Measurements from ENCODE around the gene GVQW3. TPM values are rescaled to one million over a fixed set of nuclear protein-coding genes. Genes with fewer than 3 reads are reported as not detected.
A peak's percentile ranks its signal among the peaks of the same experiment; 100 is the strongest.

The GVQW3 gene
- polyA plus RNA-seq, 1 donor (not counting 4 experiments of a cell fraction or from before 2014, with no cell fraction given): 0.80 TPM

DNA sequence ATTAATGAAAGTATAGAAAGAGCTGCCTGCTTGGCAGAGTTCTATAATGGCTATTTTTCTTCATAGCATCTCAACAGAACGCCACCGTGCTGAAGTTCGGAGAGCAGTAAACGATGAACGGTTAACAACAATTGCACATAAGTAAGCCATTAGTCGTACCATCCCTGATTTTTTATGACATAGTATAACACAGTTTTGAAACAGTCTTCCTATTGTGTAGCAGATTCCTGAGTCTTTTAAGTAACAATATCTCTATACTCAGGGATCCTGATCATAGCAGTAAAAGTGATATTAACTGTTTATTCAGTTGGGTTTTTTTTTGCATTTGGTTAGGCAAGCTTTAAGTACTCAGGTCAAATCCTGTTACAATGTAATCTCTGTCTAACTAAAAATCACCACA lies 72.1 kb downstream of the GVQW3 start:
- no peak for FAIRE-seq
- H3K79me2 ChIP-seq (ENCODE audit: control insufficient read depth, insufficient read depth, low read length): peaks cover 2% of the 10 kb centered on the region
- no peaks in the 10 kb centered on the region for H3K9me1 ChIP-seq (ENCODE audit: control insufficient read depth, extremely low read depth, insufficient read depth, low read length)
- dilution Hi-C loops (cut with MboI; ENCODE audit: extremely low pct_ligation_motif_present, low sequenced_read_pairs): no loop called here
- H3K27me3 ChIP-seq (ENCODE audit: control insufficient read depth, extremely low read depth, insufficient read depth, low read length): no peaks in the 10 kb centered on the region
- no peak overlapping the region for H3K9ac ChIP-seq (ENCODE audit: control insufficient read depth, extremely low read depth, insufficient read depth, low read length)
- peaks cover 0 to 1% of the 10 kb centered on the region in 2 experiments for H3K36me3 ChIP-seq (ENCODE audit: control insufficient read depth in 2 of 2, extremely low read depth in 1 of 2, insufficient read depth in 2 of 2, low read length in 2 of 2)
- no peak for DNase-seq (ENCODE audit: low read depth, low spot score)
- no peaks in the 10 kb centered on the region for H4K20me1 ChIP-seq (ENCODE audit: control insufficient read depth, extremely low read depth, insufficient read depth, low read length)
- H2AFZ ChIP-seq (ENCODE audit: control insufficient read depth, low read length): no peak overlapping the region
- H3K4me2 ChIP-seq (ENCODE audit: control insufficient read depth, extremely low read depth, insufficient read depth, low read depth, low read length): no peak overlapping the region
- H3K9me3 ChIP-seq (ENCODE audit: control insufficient read depth, low read depth, low read length): no peaks in the 10 kb centered on the region
- no peaks in the 10 kb centered on the region for H3K4me1 ChIP-seq (ENCODE audit: control insufficient read depth, extremely low read depth, insufficient read depth, low read length)
- H3K4me3 ChIP-seq (ENCODE audit: control insufficient read depth in 2 of 3, extremely low read depth in 1 of 3, insufficient read depth in 2 of 3, low read depth in 1 of 3, low read length in 3 of 3): no peak overlapping the region
- H3K27ac ChIP-seq (ENCODE audit: control insufficient read depth, insufficient read depth, low read length): no peak overlapping the region
- TF ChIP-seq, protein P1, sequence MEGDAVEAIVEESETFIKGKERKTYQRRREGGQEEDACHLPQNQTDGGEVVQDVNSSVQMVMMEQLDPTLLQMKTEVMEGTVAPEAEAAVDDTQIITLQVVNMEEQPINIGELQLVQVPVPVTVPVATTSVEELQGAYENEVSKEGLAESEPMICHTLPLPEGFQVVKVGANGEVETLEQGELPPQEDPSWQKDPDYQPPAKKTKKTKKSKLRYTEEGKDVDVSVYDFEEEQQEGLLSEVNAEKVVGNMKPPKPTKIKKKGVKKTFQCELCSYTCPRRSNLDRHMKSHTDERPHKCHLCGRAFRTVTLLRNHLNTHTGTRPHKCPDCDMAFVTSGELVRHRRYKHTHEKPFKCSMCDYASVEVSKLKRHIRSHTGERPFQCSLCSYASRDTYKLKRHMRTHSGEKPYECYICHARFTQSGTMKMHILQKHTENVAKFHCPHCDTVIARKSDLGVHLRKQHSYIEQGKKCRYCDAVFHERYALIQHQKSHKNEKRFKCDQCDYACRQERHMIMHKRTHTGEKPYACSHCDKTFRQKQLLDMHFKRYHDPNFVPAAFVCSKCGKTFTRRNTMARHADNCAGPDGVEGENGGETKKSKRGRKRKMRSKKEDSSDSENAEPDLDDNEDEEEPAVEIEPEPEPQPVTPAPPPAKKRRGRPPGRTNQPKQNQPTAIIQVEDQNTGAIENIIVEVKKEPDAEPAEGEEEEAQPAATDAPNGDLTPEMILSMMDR (optimal IDR thresholded peaks at IDR 0.05 in 1 of 3, IDR thresholded peaks at IDR 0.05 in 1 of 3, conservative IDR thresholded peaks at IDR 0.05 in 1 of 3; ENCODE audit: extremely low read depth in 1 of 3, insufficient read depth in 2 of 3, low read length in 3 of 3): no peak
- TF ChIP-seq EZH2 (IDR thresholded peaks at IDR 0.05; ENCODE audit: low read length): no peak

DNA sequence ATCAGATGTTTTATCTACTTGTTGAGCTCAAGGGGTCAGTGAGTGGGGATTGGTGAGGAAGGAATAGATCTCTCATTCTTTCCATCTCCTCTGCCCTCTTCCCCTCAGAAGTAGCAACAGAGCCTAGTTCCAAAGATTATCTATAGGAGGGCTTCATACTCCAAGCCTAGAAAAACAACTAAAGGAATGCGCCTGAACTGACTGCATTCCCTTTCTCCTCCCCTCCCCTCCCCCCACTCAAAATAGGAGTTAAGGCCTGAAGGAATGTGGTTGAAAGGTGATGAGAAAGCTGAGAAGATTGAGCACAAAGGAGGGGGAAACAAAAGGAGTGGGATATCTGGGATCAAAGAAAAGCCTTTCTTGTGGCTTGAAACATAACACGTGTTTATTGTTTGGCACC lies 74.2 kb downstream of the GVQW3 start:
- Histone ChIP-seq H3K27ac (ENCODE audit: control insufficient read depth, insufficient read depth, low read length) (no peak overlapping the region), H2AFZ (ENCODE audit: control insufficient read depth, low read length) (no peak overlapping the region), H3K36me3 (ENCODE audit: control insufficient read depth in 2 of 2, extremely low read depth in 1 of 2, insufficient read depth in 2 of 2, low read length in 2 of 2) (peaks cover 5% of the 10 kb centered on the region in 2 experiments), H3K4me1 (ENCODE audit: control insufficient read depth, extremely low read depth, insufficient read depth, low read length) (no peaks in the 10 kb centered on the region), H4K20me1 (ENCODE audit: control insufficient read depth, extremely low read depth, insufficient read depth, low read length) (no peaks in the 10 kb centered on the region), H3K9me3 (ENCODE audit: control insufficient read depth, low read depth, low read length) (no peaks in the 10 kb centered on the region), H3K9me1 (ENCODE audit: control insufficient read depth, extremely low read depth, insufficient read depth, low read length) (no peaks in the 10 kb centered on the region), H3K79me2 (ENCODE audit: control insufficient read depth, insufficient read depth, low read length) (no peaks in the 10 kb centered on the region), H3K4me2 (ENCODE audit: control insufficient read depth, extremely low read depth, insufficient read depth, low read depth, low read length) (no peak overlapping the region), H3K27me3 (ENCODE audit: control insufficient read depth, extremely low read depth, insufficient read depth, low read length) (no peaks in the 10 kb centered on the region), H3K9ac (ENCODE audit: control insufficient read depth, extremely low read depth, insufficient read depth, low read length) (no peak overlapping the region), H3K4me3 (ENCODE audit: control insufficient read depth in 2 of 3, extremely low read depth in 1 of 3, insufficient read depth in 2 of 3, low read depth in 1 of 3, low read length in 3 of 3) (no peak overlapping the region)
- dilution Hi-C loops (cut with MboI; ENCODE audit: extremely low pct_ligation_motif_present, low sequenced_read_pairs): no loop called here
- FAIRE-seq (peak; percentile 36), DNase-seq (ENCODE audit: low read depth, low spot score) (no peak)
- no peak for TF ChIP-seq EZH2 (IDR thresholded peaks at IDR 0.05; ENCODE audit: low read length)
- TF ChIP-seq, protein P1 (optimal IDR thresholded peaks at IDR 0.05 in 1 of 3, IDR thresholded peaks at IDR 0.05 in 1 of 3, conservative IDR thresholded peaks at IDR 0.05 in 1 of 3; ENCODE audit: extremely low read depth in 1 of 3, insufficient read depth in 2 of 3, low read length in 3 of 3): no peak
